TTC549 (cell line): Measurements from ENCODE around the gene USP9X.
A peak's percentile ranks its signal among the peaks of the same experiment; 100 is the strongest.
"Not testable (repeated sequence)": the region's sequence is repeated elsewhere in the genome, so short reads cannot be mapped to it uniquely, and the experiment has no call there.

Experiments used
- FAIRE-seq: peaks from 2 replicates; lab custom pipeline; 2012; peaks lifted over from hg19 to GRCh38; lab: Jason Lieb, UNC

The USP9X gene, protein sequence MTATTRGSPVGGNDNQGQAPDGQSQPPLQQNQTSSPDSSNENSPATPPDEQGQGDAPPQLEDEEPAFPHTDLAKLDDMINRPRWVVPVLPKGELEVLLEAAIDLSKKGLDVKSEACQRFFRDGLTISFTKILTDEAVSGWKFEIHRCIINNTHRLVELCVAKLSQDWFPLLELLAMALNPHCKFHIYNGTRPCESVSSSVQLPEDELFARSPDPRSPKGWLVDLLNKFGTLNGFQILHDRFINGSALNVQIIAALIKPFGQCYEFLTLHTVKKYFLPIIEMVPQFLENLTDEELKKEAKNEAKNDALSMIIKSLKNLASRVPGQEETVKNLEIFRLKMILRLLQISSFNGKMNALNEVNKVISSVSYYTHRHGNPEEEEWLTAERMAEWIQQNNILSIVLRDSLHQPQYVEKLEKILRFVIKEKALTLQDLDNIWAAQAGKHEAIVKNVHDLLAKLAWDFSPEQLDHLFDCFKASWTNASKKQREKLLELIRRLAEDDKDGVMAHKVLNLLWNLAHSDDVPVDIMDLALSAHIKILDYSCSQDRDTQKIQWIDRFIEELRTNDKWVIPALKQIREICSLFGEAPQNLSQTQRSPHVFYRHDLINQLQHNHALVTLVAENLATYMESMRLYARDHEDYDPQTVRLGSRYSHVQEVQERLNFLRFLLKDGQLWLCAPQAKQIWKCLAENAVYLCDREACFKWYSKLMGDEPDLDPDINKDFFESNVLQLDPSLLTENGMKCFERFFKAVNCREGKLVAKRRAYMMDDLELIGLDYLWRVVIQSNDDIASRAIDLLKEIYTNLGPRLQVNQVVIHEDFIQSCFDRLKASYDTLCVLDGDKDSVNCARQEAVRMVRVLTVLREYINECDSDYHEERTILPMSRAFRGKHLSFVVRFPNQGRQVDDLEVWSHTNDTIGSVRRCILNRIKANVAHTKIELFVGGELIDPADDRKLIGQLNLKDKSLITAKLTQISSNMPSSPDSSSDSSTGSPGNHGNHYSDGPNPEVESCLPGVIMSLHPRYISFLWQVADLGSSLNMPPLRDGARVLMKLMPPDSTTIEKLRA (N-terminal part only)

DNA sequence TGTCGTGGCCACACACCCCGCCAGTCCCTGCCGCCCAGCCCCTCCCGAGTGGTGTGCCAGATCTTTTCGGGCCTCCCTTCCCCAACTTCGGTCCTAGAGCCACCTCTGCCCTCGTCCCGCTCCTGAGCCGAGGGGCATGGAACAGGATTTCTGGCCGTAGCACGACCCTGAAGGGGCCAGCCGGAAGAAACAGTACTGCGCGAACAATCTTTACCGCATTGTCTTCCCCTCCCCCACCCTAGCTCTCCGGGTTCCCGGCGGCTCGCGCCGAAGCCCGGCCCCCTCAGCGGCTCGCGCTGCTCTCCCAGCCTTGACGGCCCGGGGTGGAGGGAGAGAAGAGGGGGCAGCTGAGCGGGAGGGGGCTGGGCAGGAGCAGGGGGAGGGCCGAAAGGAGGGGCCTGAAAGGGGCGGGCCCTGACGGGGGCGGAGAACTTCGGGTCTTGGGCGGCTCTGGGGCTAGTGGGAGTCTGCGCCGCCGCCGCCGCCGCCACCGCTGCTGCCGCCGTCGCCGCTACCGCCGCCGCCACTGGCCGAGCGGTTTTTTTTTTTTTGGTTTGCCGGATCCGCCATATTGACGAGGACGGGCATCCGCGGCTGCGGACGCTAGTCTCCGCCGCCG is at the start of gene USP9X:
Gene USP9X (plus strand): TSS at position 553 of the 619 bp plus-strand sequence. CDS start 38,184 bp downstream, outside the sequence.
- FAIRE-seq = no peak

DNA sequence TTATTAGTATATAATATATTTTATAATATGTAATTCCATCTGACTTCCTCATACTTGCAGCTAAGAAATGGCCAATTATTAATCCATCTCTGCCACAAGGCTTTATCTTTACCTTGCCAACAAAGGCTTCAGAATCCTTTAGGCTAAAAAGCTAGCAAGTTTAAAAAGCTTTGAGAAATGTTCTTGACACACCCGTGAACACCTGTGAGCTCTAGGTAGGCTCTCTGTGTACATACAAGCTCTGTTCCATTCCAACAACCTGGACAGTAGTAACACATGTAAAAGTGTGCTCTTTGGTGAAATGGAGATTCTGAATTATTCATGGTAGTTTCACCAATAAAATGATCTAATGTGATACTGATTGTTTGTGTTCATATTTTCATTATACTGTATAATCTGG is 49.7 kb upstream of the USP9X start:
- no peak for FAIRE-seq

DNA sequence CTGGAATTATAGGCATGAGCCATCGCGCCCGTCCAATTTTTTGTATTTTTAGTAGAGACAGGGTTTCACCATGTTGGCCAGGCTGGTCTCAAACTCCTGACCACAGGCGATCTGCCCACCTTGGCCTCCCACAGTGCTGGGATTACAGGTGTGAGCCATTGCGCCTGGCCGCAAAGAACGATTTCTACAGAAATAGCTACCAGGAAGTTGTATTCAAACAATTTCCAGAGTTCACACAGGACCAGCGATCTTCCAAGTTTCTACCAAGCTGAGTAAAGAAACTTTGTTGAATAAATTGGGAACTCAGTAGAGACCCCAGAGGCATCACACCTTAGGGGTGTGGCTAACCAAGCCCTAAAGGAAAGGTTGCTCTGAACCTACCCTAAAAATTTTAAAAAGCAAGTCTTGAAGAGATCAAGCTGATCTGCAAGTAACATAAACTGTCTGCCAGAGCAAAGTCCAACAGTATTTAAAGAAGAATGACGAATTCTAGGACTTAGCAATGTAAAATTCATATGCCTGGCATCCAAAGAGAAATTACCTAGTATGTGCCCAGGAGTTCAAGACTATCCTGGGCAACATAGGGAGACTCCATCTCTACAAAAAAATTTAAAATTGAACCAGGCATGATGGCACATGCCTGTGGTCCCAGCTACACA is 48.4 kb upstream of the USP9X start:
- no peak for FAIRE-seq

DNA sequence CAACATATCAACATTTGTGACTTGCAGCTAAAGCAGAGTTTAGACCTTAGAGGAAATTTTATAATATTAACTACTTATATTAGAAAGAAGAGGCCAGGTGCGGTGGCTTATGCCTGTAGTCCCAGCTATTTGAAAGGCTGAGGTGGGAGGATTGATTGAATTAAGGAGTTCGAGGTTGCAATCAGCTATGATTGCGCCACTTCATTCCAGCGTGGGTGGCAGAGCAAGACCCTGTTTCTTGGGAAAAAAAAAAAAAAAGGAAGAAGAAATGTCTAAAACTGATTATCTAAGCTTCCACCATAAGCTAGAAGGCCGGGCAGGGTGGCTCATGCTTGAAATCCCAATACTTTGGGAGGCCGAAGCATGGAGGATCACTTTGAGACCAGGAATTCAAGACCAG is 42.0 kb upstream of the USP9X start:
- FAIRE-seq = no peak

DNA sequence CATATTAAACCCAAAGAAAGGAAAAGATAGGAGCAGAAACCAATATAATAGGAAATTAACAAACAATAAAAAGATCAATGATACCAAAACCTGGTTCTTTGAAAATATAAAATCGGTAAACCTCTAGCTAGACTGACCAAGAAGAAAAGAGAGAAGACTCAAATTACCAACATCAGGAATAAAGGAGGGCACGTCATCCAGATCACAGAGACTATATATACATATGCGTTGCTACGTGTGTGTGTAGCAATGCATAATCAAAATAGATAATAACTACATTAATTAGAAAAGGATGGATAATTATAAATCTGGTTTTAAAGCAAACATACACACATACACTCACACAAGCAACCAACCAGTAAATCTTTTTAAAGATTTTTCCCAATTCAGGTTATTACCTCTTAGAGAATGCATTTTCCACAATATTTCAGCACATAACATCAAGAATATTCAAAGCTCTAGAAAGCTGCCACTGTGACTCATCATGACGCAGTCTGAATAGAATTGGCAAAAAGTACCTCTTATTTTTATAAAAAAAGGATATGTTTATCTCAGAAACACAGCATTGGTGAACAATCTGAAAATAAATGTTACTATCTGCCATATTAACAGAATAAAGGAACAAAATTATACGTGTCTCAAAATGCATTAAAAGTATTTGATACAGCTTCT is 41.4 kb upstream of the USP9X start:
- no peak for FAIRE-seq

DNA sequence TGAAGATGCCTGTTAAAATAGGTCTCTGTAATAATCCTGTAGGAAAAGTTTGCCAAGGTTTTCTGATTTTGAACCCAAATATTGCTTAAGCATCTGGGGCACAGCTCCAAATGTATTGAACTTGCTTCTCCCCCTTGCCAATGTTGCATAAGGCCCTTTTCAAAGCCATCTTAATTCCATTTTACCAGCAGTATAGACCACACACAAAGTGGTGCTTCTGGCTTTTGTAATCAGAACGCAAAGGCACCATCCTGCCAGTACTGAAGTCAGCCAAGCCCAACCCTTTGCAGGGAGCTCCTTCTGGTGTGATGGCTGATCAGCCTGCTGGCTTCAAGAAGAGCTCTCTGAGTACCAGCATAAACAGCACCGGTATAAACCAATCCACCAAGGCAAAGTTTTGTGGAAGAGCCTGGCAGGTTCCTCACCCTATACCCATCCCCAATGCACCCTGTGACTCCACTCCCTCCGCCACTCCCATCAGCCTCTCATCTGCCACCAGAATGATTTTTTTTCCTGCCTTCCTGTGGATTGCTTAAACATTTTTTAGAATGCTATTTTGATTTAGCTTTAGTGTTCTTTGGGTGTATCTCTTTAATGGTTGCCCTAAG is 39.2 kb upstream of the USP9X start:
- FAIRE-seq = no peak

DNA sequence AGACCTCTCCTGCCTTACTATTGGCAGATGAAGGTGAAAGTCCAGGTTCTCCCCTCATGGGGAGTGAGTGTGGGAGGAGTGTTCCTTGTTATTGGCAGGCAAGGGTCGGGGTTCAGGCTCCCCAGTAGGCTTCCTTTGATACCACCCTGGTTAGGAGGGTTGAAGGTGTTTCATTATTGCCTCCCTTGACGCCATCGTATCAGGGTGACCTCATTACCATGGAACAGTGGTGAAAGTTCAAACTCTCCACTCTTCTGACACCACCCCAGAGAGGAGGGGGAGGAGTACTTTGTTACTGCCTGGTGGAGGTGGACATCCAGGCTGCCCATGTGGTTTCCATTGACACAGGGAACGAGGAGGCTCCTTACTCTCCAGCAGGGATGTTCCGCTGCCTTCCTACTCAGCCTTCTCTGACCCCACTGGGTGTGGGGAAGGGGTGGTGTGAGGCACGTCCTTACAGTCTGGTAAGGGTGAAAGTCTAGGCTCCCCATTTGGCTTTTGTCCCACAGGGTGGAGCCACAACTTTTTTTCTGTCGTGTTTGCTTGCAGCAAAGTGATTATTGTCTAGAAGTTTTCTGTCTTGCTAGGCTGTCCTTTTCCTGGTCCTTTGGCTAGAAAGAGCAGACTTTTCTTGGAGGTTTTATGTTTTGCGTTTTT is 37.2 kb upstream of the USP9X start:
- no peak for FAIRE-seq

DNA sequence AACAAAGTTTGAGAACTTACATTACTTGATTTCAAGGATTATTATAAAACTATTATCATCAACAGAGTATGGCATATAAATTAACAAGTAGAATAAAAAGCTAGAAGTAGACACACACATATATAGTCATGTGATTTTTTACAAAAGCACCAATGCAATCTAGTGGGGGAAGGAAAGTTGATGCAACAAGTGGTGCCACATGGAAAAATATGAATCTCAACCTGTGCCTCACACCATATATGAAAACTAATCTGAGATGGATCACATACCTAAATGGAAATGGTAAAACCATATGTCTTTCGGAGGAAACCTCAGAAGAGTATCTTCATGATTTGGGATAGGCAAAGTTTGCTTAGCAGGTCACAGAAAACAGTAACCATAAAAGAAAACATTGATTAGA is 34.9 kb upstream of the USP9X start:
- FAIRE-seq = no peak

DNA sequence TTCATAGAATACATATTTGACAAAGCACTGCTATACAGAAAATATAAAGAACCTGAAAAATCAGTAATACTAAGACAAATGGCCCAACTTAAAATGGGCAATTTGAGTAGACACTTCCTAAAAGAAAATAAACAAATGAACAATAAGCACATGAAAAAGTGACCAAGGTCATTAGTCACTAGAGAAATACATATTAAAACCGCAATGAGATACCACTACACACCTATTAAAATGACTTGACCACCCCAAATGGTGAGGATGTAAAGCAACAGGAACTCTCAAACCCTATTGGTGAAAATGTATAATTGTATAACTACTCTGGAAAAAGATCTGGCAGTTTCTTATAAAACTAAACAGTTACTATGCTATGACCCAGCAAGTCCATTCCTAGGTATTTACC is 34.0 kb upstream of the USP9X start:
- no peak for FAIRE-seq

DNA sequence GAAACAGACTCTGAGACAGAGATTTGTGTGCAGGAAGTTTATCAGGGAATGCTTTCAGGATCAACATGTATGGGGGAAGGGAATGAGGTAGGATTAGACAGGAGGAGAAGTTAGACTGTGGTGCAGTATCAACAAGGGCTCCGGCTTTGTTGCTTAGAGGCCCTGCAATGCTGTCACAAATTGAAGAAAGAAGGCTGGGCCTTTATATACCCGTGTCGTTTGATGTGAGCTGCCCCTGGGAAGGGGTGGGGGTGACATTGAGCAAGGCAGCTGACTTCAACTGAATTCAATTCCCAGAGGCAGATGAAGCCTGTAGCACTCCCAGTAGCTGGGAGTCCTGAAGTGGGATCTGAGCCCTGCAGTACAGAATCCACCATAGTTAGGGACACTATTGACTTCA is 29.5 kb upstream of the USP9X start:
- no peak for FAIRE-seq

DNA sequence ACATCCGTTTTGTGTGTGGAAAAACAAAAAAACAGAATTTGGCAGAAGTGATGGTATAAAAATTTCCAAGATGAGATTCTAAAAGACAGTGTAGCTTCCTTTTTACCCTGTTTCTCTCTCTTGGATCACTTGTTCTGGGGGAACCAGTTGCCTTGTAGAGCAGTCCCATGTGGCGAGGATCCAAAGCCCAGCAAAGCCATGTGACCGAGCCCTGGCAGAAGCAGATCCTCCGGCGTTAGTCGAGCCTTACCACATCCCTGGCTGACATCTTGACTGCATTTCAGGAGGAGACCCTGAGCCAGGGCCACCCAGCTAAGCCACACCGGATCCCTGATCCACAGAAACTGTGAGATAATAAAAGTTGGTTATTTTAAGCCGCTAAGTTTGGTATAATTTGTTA is 22.0 kb upstream of the USP9X start:
- FAIRE-seq = not testable (repeated sequence)

DNA sequence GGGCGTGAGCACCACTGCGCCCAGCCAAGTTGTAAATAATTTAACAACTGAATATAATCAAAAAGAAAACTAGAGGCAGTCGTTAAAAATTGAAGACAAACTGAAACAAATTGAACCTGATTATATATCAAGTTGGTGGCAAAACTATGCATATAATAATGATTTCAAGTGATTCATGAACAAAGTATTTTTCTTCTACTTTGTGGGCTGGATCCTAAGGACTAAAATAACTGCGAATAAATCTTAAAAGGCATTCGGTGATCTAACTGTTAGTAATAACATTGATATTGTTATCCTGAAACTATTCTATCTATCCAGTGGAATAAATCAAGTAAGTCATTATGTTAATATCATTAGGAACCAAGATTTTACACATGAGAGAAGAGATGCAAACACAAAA is 21.2 kb upstream of the USP9X start:
- no peak for FAIRE-seq

DNA sequence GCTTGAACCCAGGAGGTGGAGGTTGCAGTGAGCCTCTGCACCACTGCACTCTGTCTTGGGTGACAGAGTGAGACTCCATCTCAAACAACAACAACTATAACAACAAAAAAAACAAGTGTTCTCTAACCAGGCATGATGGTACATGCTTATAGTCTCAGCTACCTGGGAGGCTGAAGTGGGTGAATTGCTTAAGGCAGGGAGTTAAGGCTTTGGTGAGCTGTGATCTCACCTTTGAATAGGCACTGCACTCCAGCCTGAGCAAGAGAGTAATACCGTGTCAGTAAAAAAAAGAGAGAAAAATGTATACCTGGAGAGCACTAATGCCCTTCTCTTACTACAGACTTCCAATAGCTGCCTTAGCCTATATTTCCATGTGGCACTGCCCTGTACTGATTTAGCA is 18.9 kb upstream of the USP9X start:
- FAIRE-seq = no peak

DNA sequence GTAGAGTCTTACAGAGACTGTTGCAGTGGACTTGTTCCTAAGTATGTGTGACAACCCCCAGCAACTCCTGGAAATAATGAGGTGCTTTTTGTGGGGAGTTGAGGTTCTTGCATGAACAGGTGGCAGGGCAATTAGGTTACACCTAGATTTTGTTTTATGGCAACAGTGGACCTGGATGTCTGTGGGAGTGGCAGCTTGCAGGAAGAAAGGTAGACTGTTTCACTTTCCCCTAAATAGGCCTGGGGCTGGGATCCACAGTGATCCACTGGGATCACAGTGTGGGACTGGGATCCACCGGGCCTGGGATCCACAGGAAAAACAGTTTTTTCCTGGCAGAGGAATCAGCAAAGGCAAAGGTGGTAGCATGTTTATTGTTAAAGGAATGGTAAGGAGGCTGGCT is 18.3 kb upstream of the USP9X start:
- FAIRE-seq = no peak

DNA sequence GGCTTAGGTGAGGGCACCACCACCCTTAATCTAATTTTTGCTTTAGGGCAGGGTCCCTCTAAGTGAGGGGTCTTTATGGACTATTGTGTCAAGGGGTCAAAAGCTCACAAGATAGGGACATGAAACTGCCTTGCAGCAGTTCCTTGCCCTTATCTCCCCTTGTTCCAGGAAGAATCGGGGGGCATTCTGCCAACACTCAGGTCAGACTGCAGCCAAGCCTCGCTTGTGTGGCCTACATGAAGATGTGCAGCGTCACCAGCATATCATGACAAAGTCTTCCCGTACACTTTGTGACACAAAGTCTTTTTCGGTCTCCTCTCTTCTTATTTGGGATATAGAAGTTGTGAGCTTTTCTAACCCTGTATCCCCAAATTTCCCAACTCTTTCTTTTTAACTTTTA is 17.5 kb upstream of the USP9X start:
- no peak for FAIRE-seq

DNA sequence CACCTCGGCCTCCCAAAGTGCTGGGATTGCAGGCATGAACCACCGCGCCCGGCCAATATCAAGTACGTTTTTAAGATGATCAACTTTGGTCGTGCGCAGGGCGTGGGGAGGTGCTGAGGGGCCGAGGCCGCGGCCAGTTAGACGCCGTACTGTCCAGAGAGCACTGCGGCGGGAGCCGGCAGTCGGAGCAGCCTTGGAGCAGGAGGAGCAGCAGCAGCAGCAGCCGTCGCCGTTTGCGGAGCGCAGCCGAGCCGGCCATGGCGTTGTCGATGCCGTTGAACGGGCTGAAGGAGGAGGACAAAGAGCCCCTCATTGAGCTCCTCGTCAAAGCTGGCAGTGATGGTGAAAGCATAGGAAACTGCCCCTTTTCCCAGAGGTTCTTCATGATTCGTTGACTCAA is 8.5 kb upstream of the USP9X start:
- no peak for FAIRE-seq

DNA sequence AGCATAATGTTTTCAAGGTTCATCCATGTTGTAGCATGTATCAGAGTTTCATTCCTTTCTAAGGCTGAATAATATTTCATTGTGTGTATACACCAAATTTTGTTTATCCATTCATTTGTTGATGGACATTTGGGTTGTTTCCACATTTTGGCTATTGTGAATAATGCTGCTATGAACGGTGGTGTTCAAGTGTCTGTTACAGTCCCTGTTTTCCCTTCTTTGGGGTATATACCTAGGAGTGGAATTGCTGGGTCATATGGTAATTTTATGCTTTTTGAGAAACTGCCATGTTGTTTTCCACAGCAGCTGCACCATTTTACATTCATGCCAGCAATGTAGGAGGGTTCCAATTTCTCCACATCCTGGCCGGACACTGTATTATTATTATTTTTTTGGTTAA is 3.4 kb upstream of the USP9X start:
- FAIRE-seq = no peak

DNA sequence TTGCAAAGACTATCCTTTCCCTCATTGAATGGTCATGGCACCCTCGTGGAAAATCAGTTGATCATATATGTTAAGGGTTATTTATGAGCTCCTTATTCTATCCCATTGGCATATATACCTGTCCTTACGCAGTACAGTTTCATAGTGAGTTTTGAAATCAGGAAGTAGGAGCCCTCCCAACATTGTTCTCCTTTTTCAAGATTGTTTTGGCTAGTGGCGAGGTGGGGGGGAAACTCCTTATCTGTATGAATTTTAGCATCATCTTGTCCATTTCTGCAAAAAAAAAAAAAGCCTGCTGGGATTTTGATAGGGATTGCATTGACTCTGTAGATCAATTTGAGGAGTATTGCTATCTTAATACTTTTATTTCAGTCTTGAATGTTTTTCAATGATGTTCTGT is 2.5 kb upstream of the USP9X start:
- FAIRE-seq = no peak

DNA sequence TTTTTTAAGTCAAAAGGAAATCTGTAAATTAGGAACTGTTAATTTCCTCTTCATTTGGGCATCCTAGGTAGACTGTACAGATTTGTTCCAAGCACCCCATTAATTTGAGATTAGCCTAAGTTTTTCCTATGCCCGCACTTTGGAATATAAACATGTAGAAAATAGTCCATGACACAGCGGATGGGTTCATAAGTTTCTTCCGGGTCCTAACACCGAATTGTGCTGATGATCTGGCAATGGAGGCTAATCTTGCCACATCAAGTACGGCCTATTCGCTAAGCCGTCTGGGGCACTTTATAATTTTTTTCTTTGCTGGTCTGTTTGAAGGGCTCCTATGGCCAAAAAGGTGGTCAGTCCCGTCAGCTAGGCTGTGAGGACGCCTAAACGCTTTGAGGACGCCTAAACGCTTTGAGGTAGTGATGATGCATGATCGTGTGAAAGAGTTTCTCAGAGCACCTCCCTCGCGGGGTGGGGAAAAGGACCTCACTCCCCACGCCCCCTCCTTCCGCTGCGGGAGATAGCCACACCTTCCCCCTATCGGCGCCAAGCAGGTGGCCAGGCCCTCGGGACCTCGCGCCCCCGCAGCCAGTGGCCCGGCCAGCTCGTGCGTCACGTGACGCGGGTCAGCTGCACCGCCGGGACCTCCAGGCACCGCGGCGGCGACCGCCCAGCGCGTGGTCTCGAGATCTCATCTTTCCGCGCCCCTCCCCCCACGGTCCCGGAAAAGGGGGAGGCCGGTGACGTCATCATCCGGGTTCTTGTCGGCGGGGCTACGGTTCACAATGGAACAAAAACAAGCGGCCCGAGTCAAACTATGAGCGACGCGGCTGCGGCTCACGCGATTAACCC is 977 bp upstream of the USP9X start:
- peak; percentile 29 for FAIRE-seq

DNA sequence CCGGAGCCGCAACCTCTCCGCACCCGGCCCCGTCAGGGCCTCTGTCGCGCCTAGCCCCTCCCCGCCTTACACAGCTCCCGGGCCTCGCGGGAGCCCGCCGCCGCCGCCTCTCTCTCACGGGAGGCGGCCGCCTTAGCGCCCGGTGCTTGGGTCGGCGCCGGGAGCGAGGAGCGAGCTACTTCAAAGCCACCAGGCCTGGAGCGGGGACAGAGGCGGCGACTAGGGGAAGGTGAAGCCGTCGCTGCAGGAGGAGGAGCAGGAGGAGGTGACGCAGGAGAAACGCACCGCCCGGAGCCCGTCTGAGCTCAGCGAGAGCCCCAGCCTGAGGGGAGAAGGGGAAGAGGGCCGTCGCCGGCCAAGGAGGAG is 250 bp downstream of the USP9X start:
- FAIRE-seq = no peak
